H9 (cell line): ENCODE measurements around the gene SMAP1. TPM values are rescaled to one million over a fixed set of nuclear protein-coding genes. Genes with fewer than 3 reads are reported as not detected.

Source experiments
- DNase-seq: peaks from one replicate; pipeline ENCODE4 v3.0.0-alpha.2; 2017
- H2AFZ ChIP-seq: one replicate; pipeline ENCODE4 v1.6.1; 2013; ENCODE audit warnings: mild to moderate bottlenecking, low read length, control low read depth, moderate library complexity
- H2AK5ac ChIP-seq: 2 replicates; pipeline ENCODE4 v1.6.1; 2013; ENCODE audit warnings: low read length, control low read depth, mixed read lengths; ENCODE audit not compliant: insufficient read length
- H2BK120ac ChIP-seq: one replicate; pipeline ENCODE4 v1.6.1; 2013; ENCODE audit warnings: low read depth, mild to moderate bottlenecking, low read length, control low read depth, inconsistent platforms; ENCODE audit not compliant: poor library complexity, severe bottlenecking
- H2BK12ac ChIP-seq: 2 replicates; pipeline ENCODE4 v1.6.1; 2013; ENCODE audit warnings: low read length, control low read depth, mixed read lengths, low read depth; ENCODE audit not compliant: insufficient read length
- H2BK15ac ChIP-seq: 2 replicates; pipeline ENCODE4 v1.6.1; 2013; ENCODE audit warnings: low read depth, low read length, control low read depth
- H2BK20ac ChIP-seq: one replicate; pipeline ENCODE4 v1.6.1; 2013; ENCODE audit warnings: low read depth, mild to moderate bottlenecking, low read length, control low read depth, inconsistent platforms; ENCODE audit not compliant: poor library complexity, severe bottlenecking
- H2BK5ac ChIP-seq: 2 replicates; pipeline ENCODE4 v1.6.1; 2013; ENCODE audit warnings: low read length, control low read depth, mixed read lengths; ENCODE audit not compliant: insufficient read length
- H3K14ac ChIP-seq: 2 replicates; pipeline ENCODE4 v1.6.1; 2013; ENCODE audit warnings: low read length, control low read depth; ENCODE audit not compliant: insufficient read depth
- H3K18ac ChIP-seq: 2 replicates; pipeline ENCODE4 v1.6.1; 2013; ENCODE audit warnings: low read depth, mild to moderate bottlenecking, mixed read lengths, low read length, control low read depth; ENCODE audit not compliant: insufficient read length
- H3K23ac ChIP-seq: 2 replicates; pipeline ENCODE4 v1.6.1; 2013; ENCODE audit warnings: low read length, control low read depth, mixed read lengths, low read depth; ENCODE audit not compliant: insufficient read length
- H3K23me2 ChIP-seq: 2 replicates; pipeline ENCODE4 v1.6.1; 2013; ENCODE audit warnings: low read depth, mild to moderate bottlenecking, mixed read lengths, low read length, control low read depth; ENCODE audit not compliant: insufficient read length, poor library complexity, severe bottlenecking
- H3K27ac ChIP-seq: 2 replicates; pipeline ENCODE4 v1.5.1; 2013; ENCODE audit warnings: low read length, control low read depth, mixed read lengths, low read depth; ENCODE audit not compliant: insufficient read length
- H3K27me3 ChIP-seq: 2 replicates; pipeline ENCODE4 v1.6.1; 2013; ENCODE audit warnings: low read length, control low read depth, inconsistent platforms; ENCODE audit not compliant: insufficient read depth
- H3K4ac ChIP-seq: 2 replicates; pipeline ENCODE4 v1.6.1; 2013; ENCODE audit warnings: low read depth, mild to moderate bottlenecking, control low read depth, inconsistent platforms, low read length, moderate library complexity
- H3K4me1 ChIP-seq: 2 replicates; pipeline ENCODE4 v1.6.1; 2013; ENCODE audit warnings: low read length, control low read depth, inconsistent platforms; ENCODE audit not compliant: insufficient read depth
- H3K4me2 ChIP-seq: 2 replicates; pipeline ENCODE4 v1.6.1; 2013; ENCODE audit warnings: low read length, control low read depth, mixed read lengths; ENCODE audit not compliant: insufficient read length, insufficient read depth
- H3K56ac ChIP-seq: 2 replicates; pipeline ENCODE4 v1.6.1; 2013; ENCODE audit warnings: low read depth, mild to moderate bottlenecking, mixed read lengths, low read length, control low read depth; ENCODE audit not compliant: insufficient read length
- H3K79me1 ChIP-seq: 2 replicates; pipeline ENCODE4 v1.6.1; 2013; ENCODE audit warnings: low read depth, mild to moderate bottlenecking, moderate library complexity, low read length, control low read depth, inconsistent platforms; ENCODE audit not compliant: insufficient read depth, poor library complexity, severe bottlenecking
- H3K79me2 ChIP-seq: 2 replicates; pipeline ENCODE4 v1.6.1; 2013; ENCODE audit warnings: low read length, control low read depth, inconsistent platforms; ENCODE audit not compliant: insufficient read depth
- H3K9ac ChIP-seq: 2 replicates; pipeline ENCODE4 v1.6.1; 2013; ENCODE audit warnings: low read length, control low read depth, mixed read lengths; ENCODE audit not compliant: insufficient read length; ENCODE audit errors: extremely low read depth
- H3K9me3 ChIP-seq: one replicate; pipeline ENCODE4 v1.6.1; 2013; ENCODE audit warnings: low read depth, low read length, inconsistent platforms; ENCODE audit not compliant: control insufficient read depth
- H3T11ph ChIP-seq: one replicate; pipeline ENCODE4 v1.6.1; 2013; ENCODE audit warnings: mild to moderate bottlenecking, low read length, control low read depth, inconsistent platforms
- H4K20me1 ChIP-seq: one replicate; pipeline ENCODE4 v1.6.1; 2013; ENCODE audit not compliant: control insufficient read depth, insufficient read length, insufficient read depth
- H4K5ac ChIP-seq: 2 replicates; pipeline ENCODE4 v1.6.1; 2013; ENCODE audit warnings: low read depth, mild to moderate bottlenecking, mixed read lengths, low read length, control low read depth; ENCODE audit not compliant: insufficient read length
- H4K8ac ChIP-seq: replicated peaks from 2 replicates; pipeline ENCODE4 v1.6.1; 2013; ENCODE audit warnings: low read length, control low read depth, mixed read lengths, low read depth; ENCODE audit not compliant: insufficient read length
- H4K91ac ChIP-seq: 2 replicates; pipeline ENCODE4 v1.6.1; 2013; ENCODE audit warnings: low read depth, mild to moderate bottlenecking, moderate library complexity, mixed read lengths, low read length, control low read depth; ENCODE audit not compliant: insufficient read length
- H3K27ac Mint-ChIP-seq, 3 experiments: 2 replicates in 2 of 3; 3 replicates in 1 of 3; pipeline ENCODE4 v1.8.0; 2020 to 2021; ENCODE audit warnings: mixed read lengths in 3 of 3, mild to moderate bottlenecking in 1 of 3, moderate library complexity in 1 of 3
- H3K27me3 Mint-ChIP-seq: 2 replicates; pipeline ENCODE4 v1.8.0; 2021; ENCODE audit warnings: low read depth, mild to moderate bottlenecking, moderate library complexity, mixed read lengths
- H3K36me3 Mint-ChIP-seq, 3 experiments: 2 replicates in 2 of 3; 3 replicates in 1 of 3; pipeline ENCODE4 v1.8.0; 2020 to 2021; ENCODE audit warnings: low read depth in 3 of 3, mixed read lengths in 3 of 3; ENCODE audit not compliant: insufficient read depth in 1 of 3
- H3K4me1 Mint-ChIP-seq, 2 experiments: 2 replicates each; pipeline ENCODE4 v1.8.0; 2020; ENCODE audit warnings: mixed read lengths in 2 of 2
- H3K4me3 Mint-ChIP-seq, 2 experiments: 2 replicates in 1 of 2; 3 replicates in 1 of 2; pipeline ENCODE4 v1.8.0; 2020 to 2021; ENCODE audit warnings: mild to moderate bottlenecking in 2 of 2, mixed read lengths in 2 of 2, moderate library complexity in 1 of 2
- H3K9me3 Mint-ChIP-seq, 2 experiments: 2 replicates in 1 of 2; 3 replicates in 1 of 2; pipeline ENCODE4 v1.8.0; 2020; ENCODE audit warnings: mild to moderate bottlenecking in 2 of 2, mixed read lengths in 2 of 2, moderate library complexity in 1 of 2
- CTCF ChIP-seq: fragments of 200-600 bp; sonication (generic); conservative IDR thresholded peaks from 3 replicates; pipeline ENCODE4 v1.8.0; 2021; ENCODE audit warnings: antibody characterized with exemption, mild to moderate bottlenecking
- WGBS: extraction: QIAGEN DNeasy Blood & Tissue Kit; methylation state at CpG from one replicate; pipeline ENCODE4 v1.1.7; 2013; ENCODE audit warnings: missing lambda C conversion rate, low lambda C conversion rate, mixed read lengths; ENCODE audit not compliant: insufficient read length; ENCODE audit errors: extremely low coverage; 5-methylcytosine and 5-hydroxymethylcytosine counted together
- total RNA-seq: library from RNA; stranded (reverse); gene quantifications from 2 replicates; pipeline ENCODE4 v1.2.1, GENCODE V29; 2021

The SMAP1 gene
- total RNA-seq, 1 experiment from 2014 or later = 29.3 TPM

- H4K8ac ChIP-seq = no peak overlapping the region
- H2AFZ ChIP-seq = no peak overlapping the region
- H3K4me2 ChIP-seq = peak overlapping the region; percentile 65
- H3K56ac ChIP-seq = no peak overlapping the region
- peaks cover 2% of the 10 kb centered on the region for H3K23me2 ChIP-seq
- H4K5ac ChIP-seq = no peak overlapping the region
- DNase-seq = no peak
- no peak overlapping the region for H2BK5ac ChIP-seq
- no peak overlapping the region for H3K4ac ChIP-seq
- H3K27me3 Mint-ChIP-seq = no peaks in the 10 kb centered on the region; the same call in 1 of the 2 replicates
- no peaks in the 10 kb centered on the region; a peak in 1 of 7 replicates for H3K36me3 Mint-ChIP-seq
- no peak overlapping the region for H3K27ac ChIP-seq
- no peak overlapping the region for H3K9ac ChIP-seq
- no peak overlapping the region for H3K23ac ChIP-seq
- H2BK120ac ChIP-seq = no peak overlapping the region
- H3K9me3 Mint-ChIP-seq = no peaks in the 10 kb centered on the region; a peak in 1 of 5 replicates
- peaks cover 29 to 31% of the 10 kb centered on the region in 2 experiments for H3K4me1 Mint-ChIP-seq
- no peak overlapping the region for H3K18ac ChIP-seq
- peak overlapping the region in 1 of 3 experiments; percentile 93; a peak in 3 of 7 replicates for H3K27ac Mint-ChIP-seq
- H4K20me1 ChIP-seq = no peaks in the 10 kb centered on the region
- H2AK5ac ChIP-seq = no peak overlapping the region
- no peaks in the 10 kb centered on the region for H3K9me3 ChIP-seq
- no CpG with 5 or more reads among the region's 6 CpGs for WGBS
- TF ChIP-seq CTCF = no peak
- peaks cover 2% of the 10 kb centered on the region; the same call in 1 of the 2 replicates for H3K79me2 ChIP-seq
- H2BK12ac ChIP-seq = no peak overlapping the region
- no peak overlapping the region for H2BK15ac ChIP-seq
- H3K14ac ChIP-seq = no peak overlapping the region
- no peak overlapping the region for H4K91ac ChIP-seq
- H3K79me1 ChIP-seq = no peaks in the 10 kb centered on the region
- peak overlapping the region in 1 of 2 experiments; percentile 79; a peak in 2 of 5 replicates for H3K4me3 Mint-ChIP-seq
- no peaks in the 10 kb centered on the region for H3K27me3 ChIP-seq
- H2BK20ac ChIP-seq = no peak overlapping the region
- H3T11ph ChIP-seq = no peak overlapping the region
- no peaks in the 10 kb centered on the region for H3K4me1 ChIP-seq
Observed at GRCh38 chr6:70666706-70667105, 977 bp upstream of the SMAP1 start.
